HG03354 (cell line): ENCODE measurements around the gene OAS1.
A peak's percentile ranks its signal among the peaks of the same experiment; 100 is the strongest.
"Not testable (repeated sequence)": the region's sequence is repeated elsewhere in the genome, so short reads cannot be mapped to it uniquely, and the experiment has no call there.

Experiments
- ATAC-seq: cut with Tn5 transposase; IDR thresholded peaks from one replicate; pipeline ENCODE4 v1.9.1; 2021; ENCODE audit warnings: mild to moderate bottlenecking; ENCODE audit not compliant: unreplicated experiment, poor library complexity, severe bottlenecking

Gene OAS1

DNA sequence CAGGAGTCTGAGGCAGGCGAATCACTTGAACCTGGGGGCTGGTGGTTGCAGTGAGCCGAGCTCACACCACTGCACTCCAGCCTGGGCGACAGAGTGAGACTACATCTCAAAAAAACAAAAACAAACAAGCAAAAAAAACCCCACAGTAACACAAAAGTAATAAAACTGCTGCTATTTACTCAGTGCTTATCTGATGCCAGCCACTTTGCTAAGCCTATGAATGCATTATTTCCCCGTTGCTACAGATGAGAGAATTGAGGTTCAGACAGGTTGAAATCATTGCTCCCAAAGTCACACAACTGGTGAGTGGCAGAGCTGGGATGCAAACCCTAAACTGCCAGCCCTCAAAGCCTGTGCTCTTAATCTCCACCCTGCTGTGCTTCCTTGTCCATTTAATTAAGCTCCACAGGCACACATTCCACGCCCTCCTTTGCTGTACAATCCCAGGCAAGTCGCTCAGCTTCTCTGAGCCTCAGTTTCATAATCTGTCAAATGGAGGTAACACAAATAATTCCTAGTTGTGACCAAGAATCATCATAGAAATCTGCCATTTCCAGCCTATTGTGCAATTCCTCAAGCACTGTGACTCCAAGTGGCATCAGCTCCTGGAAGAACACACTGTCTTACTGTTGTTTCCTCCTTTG lies 25.8 kb downstream of the OAS1 start:
- ATAC-seq, result no peak

DNA sequence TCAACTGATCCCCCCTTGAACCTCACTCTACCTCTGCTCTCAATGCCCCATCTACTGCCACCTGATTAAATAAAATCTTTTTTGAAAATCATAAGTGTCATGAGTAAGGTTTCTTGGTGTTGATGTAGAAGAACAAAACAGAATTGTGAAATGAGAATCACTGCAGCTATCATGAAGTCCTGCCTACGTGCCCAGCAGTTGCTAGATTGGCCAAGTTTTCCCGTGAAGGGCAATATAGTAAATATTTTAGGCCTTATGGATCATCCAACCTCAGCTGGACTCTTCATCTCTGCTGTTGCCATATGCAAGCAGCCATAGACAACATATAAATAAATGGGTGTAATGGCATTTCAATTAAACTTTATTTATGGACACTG lies 26.4 kb downstream of the OAS1 start:
- no peak for ATAC-seq

DNA sequence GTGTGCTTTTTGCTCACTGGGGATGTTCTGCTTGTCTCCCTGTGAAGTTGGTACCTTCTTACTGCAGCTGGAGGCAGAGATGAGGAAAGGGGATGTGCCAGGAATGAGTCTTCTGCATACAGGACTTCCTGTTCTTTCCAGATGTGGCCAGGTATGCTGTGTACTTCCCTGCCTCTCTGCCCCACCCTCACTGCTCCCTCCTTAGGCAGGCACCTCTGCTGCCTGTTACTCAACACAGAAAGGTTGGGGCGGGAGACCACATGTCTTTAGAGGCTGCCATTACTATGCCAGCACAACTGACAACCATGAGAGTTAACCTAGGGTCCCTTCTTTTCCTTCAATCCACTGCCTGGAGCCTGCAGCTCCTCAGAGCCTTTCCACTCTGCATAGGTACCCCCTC lies 29.5 kb downstream of the OAS1 start:
- no peak for ATAC-seq

DNA sequence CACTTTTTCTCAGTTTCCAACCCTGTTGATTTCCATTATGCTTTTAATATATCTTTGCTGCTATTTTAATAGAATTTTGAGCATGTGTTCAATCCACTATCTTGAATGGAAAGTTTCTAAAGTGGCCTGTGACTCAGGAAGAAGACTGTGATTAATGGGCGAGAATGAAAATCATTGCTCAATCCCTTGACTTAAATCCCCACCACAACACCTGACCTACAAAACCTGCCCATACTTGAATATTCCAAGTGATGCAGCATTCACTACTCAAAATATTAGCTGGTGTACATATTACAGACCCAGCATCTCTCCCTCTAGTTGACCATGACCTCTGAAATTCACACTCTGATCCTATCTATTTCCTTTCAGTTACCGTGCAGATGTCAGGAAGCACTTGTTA lies 30.2 kb downstream of the OAS1 start:
- no peak for ATAC-seq

DNA sequence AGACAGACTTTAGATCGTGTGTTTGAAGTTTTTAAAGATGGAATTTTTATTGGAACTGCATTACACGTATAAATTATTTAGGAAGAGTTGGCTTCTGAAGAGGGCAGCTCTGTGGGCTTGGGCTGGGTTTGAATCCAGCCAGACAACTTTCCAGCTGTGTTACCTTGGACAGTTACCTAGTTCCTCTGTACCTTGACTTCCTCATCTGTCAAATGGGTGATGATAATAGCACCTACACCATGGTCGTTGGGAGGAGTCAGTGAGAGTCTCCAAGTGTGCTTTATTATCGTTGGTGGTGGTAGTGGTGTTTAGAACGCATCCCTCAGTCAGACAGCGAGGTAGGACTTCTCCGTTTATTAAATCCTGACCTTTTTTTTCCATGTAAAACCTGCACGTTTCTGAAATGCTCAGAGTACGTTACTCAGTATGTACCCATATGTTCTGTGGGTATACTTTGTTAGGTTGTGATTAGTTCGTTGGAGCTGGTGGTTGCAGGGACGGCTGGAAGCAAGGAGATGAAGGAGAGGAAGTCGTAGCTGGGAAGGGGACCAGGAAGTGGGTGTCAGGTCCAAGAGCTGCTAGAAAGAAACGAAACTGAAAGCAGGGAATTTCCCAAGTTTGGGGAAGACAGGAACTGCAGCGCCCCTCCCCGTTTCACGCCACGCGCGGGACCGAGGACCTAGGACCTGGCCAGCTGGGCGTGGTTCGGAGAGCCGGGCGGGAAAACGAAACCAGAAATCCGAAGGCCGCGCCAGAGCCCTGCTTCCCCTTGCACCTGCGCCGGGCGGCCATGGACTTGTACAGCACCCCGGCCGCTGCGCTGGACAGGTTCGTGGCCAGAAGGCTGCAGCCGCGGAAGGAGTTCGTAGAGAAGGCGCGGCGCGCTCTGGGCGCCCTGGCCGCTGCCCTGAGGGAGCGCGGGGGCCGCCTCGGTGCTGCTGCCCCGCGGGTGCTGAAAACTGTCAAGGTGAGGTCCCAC lies 31.3 kb downstream of the OAS1 start, which contains the start of gene OAS3:
TSS of gene OAS3 (plus strand) at position 734 of the 979 bp plus-strand sequence. CDS start at position 791, 57 bp downstream.
- ATAC-seq, result peak; percentile 53

GRCh38 chr12:112938751-112939150 lies 32.0 kb downstream of the OAS1 start:
- ATAC-seq, result no peak

GRCh38 chr12:112939761-112940381 lies 33.1 kb downstream of the OAS1 start:
- ATAC-seq, result peak; percentile 52

DNA sequence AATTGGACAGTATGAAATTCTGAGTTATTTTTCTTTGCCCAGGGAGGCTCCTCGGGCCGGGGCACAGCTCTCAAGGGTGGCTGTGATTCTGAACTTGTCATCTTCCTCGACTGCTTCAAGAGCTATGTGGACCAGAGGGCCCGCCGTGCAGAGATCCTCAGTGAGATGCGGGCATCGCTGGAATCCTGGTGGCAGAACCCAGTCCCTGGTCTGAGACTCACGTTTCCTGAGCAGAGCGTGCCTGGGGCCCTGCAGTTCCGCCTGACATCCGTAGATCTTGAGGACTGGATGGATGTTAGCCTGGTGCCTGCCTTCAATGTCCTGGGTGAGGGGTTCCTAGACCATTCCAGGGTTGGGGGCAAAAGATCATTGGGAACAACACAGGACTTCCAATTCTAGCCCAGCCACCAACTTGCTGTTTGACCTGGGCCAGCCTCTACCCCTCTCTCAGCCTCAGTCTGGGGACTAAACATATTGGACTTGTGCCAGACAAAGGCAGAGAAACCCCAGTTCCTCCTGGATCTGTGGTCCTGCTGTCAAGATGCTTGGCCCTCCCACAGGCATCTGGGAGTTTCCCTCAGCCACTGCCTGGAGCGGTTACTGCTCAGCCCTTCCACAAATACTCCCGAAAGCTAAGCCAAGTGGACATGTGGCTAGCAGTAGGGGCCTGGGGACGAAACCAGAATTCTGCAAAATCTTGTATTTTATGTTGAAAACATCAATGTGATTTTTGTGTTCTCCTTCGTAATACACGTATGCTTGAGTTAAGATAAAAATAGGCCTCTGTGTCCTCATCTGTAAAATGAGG lies 35.0 kb downstream of the OAS1 start:
- ATAC-seq, result no peak

DNA sequence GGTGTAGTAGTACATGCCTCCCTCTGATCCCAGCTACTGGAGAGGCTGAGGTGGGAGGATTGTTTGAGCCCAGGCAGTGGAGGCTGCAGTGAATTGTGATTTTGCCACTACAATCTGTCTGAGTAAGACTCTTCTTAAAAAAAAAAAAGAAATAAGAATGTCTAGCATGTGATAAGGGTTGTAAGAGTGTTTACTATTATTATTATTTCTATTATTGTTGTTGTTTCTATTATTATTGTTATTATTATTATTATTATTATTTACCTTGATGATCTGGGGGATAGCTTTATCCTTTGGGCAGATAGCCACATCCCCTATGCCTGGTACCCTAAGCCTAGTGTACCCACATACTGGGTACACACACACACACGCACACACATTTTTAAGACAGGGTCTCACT lies 35.8 kb downstream of the OAS1 start:
- no peak for ATAC-seq

DNA sequence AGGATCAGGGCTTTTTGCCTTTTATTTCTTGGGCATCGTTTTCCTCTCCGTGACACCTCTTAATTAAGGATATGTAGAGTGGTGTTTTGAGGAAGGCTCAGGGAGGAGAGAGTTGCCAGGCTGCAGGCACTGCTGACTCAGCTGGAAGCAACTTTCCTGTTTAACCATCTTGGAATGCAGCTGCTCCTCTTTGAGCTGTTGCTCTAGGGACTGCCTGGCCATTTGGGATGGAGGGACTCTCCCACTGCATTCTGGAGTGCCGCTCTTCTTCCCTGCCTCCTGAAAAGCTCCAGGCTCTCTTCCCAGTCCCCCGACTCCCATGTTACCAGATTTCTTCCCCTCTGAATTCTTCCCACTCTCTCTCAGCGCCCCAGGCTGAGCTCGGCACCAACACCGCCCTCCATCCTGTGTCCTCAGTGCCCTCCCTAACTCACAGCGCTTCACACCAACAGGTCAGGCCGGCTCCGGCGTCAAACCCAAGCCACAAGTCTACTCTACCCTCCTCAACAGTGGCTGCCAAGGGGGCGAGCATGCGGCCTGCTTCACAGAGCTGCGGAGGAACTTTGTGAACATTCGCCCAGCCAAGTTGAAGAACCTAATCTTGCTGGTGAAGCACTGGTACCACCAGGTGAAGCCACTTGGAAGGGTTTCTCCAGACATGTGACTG lies 37.4 kb downstream of the OAS1 start:
- ATAC-seq, result no peak

DNA sequence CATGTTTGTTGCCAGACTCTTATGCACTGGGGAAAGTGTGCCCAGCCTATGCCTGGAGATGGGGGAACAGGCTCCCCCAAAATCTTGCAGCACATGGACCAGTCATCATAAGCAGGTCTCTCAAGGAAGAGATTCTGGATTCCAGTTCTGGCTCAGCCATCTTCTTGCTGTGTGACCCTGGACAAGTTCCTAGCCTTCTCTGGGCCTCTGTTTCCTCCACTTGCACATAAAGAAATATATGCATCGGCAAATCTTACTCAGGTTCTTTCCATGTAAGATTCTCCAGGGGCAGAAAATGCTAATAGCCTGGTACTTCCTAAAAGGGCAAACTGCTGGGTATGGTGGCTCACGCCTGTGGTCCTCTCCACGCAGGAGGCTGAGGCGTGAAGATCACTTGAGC lies 38.8 kb downstream of the OAS1 start:
- ATAC-seq, result no peak

GRCh38 chr12:112946236-112947000 lies 39.7 kb downstream of the OAS1 start:
- no peak for ATAC-seq

DNA sequence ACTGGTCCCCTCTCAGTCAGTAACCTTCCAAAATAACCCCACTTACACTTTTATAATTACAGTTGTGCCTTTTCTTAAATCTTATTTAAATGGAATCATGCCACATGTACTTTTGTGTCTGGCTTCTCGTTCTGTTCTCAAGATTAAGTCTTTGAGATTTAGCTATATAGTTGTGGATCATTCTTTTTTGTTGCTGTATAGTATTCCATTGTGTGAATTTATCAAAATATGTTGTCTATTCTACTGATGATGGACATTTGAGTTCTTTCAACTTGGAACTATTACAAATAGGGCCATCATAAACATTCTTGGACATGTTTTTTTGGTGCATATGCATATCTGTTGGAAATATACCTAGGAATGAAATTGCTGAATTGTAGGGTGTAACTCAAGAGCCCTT lies 40.6 kb downstream of the OAS1 start:
- ATAC-seq, result no peak

- no peak for ATAC-seq
Observed at GRCh38 chr12:112947761-112948160, 41.0 kb downstream of the OAS1 start.

DNA sequence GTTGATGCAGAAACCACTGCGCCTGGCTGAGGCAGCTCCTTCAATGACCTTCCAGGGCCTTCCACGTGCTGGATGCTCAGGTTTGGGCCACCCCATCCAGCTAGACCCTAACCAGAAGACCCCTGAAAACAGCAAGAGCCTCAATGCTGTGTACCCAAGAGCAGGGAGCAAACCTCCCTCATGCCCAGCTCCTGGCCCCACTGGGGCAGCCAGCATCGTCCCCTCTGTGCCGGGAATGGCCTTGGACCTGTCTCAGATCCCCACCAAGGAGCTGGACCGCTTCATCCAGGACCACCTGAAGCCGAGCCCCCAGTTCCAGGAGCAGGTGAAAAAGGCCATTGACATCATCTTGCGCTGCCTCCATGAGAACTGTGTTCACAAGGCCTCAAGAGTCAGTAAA lies 42.0 kb downstream of the OAS1 start:
- no peak for ATAC-seq

DNA sequence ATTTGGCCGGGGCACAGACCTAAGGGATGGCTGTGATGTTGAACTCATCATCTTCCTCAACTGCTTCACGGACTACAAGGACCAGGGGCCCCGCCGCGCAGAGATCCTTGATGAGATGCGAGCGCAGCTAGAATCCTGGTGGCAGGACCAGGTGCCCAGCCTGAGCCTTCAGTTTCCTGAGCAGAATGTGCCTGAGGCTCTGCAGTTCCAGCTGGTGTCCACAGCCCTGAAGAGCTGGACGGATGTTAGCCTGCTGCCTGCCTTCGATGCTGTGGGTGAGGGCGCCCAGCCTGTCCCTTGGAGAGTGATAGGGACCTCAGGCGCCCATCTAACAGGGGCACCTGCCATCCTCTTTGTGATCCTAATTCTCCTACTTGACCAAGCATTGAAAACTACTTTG lies 43.9 kb downstream of the OAS1 start:
- no peak for ATAC-seq

- not testable (repeated sequence) for ATAC-seq
Observed at GRCh38 chr12:112957125-112957524, 50.4 kb downstream of the OAS1 start.

- no peak for ATAC-seq
Observed at GRCh38 chr12:112961074-112961473, 54.3 kb downstream of the OAS1 start.

- ATAC-seq, result no peak
Observed at GRCh38 chr12:112961536-112961935, 54.8 kb downstream of the OAS1 start.
